Glutamatergic neuron (in vitro differentiated cells): Measurements from ENCODE around the gene NEK11. TPM values are rescaled to one million over a fixed set of nuclear protein-coding genes. Genes with fewer than 3 reads are reported as not detected.

Experiments
- DNase-seq: peaks from one replicate; pipeline ENCODE4 v3.0.0; 2022
- H3K27ac Mint-ChIP-seq: one replicate; pipeline ENCODE4 v1.8.0; 2020; ENCODE audit warnings: mild to moderate bottlenecking, mixed read lengths, inconsistent platforms; ENCODE audit not compliant: unreplicated experiment
- H3K27me3 Mint-ChIP-seq: one replicate; pipeline ENCODE4 v1.8.0; 2020; ENCODE audit warnings: mild to moderate bottlenecking, moderate library complexity, mixed read lengths, inconsistent platforms; ENCODE audit not compliant: unreplicated experiment
- H3K36me3 Mint-ChIP-seq: one replicate; pipeline ENCODE4 v1.8.0; 2020; ENCODE audit warnings: mild to moderate bottlenecking, mixed read lengths, inconsistent platforms; ENCODE audit not compliant: unreplicated experiment
- H3K4me1 Mint-ChIP-seq: one replicate; pipeline ENCODE4 v1.8.0; 2020; ENCODE audit warnings: mild to moderate bottlenecking, low read depth, mixed read lengths, inconsistent platforms; ENCODE audit not compliant: unreplicated experiment
- H3K4me3 Mint-ChIP-seq: one replicate; pipeline ENCODE4 v1.8.0; 2020; ENCODE audit warnings: mild to moderate bottlenecking, mixed read lengths, inconsistent platforms; ENCODE audit not compliant: unreplicated experiment
- H3K9me3 Mint-ChIP-seq: one replicate; pipeline ENCODE4 v1.8.0; 2020; ENCODE audit warnings: mild to moderate bottlenecking, moderate library complexity, mixed read lengths, inconsistent platforms; ENCODE audit not compliant: unreplicated experiment
- total RNA-seq: library from RNA; stranded (reverse); fragmentation: NEBNext Ultra II Directional; extraction: Animal tissue kit (Norgen Biotek cat#: 25700); gene quantifications from one replicate; pipeline ENCODE4 v1.2.1, GENCODE V29; 2021; ENCODE audit not compliant: unreplicated experiment
- TF ChIP-seq, protein P1 (sequence below): fragments of 200-600 bp; sonication (generic); IDR thresholded peaks from one replicate; pipeline ENCODE4 v1.5.0; 2021; ENCODE audit not compliant: partially characterized antibody, unreplicated experiment

NEK11 gene
- total RNA-seq, 1 donor from 2014 or later, result 2.5 TPM

DNA sequence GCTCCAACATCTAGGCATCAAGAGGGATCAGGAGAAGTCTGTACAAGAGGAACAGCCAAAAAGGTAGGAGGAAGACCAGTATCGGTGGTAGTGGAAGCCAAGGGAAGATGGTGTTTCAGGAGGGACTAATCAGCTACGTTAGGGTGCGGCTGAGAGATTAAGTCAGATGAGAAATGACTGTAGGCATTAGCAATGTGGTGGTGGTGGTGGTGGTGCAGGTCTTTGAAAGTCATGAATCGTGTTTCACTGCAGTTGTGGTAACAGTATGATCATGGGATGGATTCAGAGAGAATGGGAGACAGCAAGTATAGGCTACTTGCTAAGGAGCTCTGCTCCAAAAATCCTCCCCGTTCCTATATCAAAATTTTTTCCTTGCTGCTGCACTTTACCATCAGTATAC lies 35.6 kb upstream of the NEK11 start:
- H3K27ac Mint-ChIP-seq, result no peak overlapping the region
- H3K36me3 Mint-ChIP-seq, result no peaks in the 10 kb centered on the region
- H3K9me3 Mint-ChIP-seq, result no peaks in the 10 kb centered on the region
- no peak overlapping the region for H3K4me3 Mint-ChIP-seq
- H3K4me1 Mint-ChIP-seq, result peaks cover 11% of the 10 kb centered on the region
- peaks cover 6% of the 10 kb centered on the region for H3K27me3 Mint-ChIP-seq
- TF ChIP-seq, protein P1, sequence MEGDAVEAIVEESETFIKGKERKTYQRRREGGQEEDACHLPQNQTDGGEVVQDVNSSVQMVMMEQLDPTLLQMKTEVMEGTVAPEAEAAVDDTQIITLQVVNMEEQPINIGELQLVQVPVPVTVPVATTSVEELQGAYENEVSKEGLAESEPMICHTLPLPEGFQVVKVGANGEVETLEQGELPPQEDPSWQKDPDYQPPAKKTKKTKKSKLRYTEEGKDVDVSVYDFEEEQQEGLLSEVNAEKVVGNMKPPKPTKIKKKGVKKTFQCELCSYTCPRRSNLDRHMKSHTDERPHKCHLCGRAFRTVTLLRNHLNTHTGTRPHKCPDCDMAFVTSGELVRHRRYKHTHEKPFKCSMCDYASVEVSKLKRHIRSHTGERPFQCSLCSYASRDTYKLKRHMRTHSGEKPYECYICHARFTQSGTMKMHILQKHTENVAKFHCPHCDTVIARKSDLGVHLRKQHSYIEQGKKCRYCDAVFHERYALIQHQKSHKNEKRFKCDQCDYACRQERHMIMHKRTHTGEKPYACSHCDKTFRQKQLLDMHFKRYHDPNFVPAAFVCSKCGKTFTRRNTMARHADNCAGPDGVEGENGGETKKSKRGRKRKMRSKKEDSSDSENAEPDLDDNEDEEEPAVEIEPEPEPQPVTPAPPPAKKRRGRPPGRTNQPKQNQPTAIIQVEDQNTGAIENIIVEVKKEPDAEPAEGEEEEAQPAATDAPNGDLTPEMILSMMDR, result no peak
- no peak for DNase-seq

DNA sequence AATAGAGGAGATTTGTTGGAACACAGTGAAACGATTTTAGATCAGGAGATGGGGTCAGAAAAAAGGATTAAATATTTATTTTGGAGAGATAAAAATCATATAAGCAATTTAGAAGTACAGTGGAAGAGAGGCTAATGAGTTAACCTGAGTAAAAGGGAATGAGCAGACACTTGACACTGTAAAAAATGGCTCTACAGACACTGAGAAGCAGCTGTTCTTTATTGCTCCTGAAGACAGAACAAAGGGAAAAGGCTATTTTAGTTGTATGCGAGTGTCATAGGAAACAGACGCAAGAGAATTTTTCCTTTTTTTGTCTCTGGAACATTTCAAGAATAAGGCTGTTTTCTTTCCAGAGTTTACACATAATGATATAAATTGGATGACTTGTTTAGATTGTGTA lies 34.3 kb upstream of the NEK11 start:
- peak overlapping the region; percentile 5 for H3K4me3 Mint-ChIP-seq
- no peaks in the 10 kb centered on the region for H3K36me3 Mint-ChIP-seq
- H3K27me3 Mint-ChIP-seq, result peaks cover 6% of the 10 kb centered on the region
- no peak for DNase-seq
- TF ChIP-seq, protein P1, result no peak
- H3K4me1 Mint-ChIP-seq, result peaks cover 11% of the 10 kb centered on the region
- H3K9me3 Mint-ChIP-seq, result no peaks in the 10 kb centered on the region
- H3K27ac Mint-ChIP-seq, result peak overlapping the region; percentile 62

DNA sequence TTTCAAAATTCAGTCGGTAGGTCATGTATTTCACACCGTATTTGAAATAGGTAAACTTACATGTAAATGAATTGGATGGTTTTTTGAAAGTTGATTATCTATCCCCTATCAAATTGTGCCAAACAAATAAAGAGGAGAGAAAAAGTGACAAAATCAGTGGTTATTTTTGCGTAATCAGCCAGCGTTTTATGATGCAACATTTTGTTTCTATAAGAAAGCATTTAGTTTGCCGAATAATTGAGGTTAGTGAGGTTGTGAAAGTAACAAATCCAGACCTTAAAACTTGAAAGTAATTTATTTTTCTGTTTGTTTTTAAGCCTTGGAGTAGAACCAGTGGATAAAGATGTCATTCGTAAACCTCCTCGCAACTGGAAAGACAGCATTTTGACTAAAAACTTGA lies 29.4 kb upstream of the NEK11 start:
- Mint-ChIP-seq H3K9me3 (no peaks in the 10 kb centered on the region), H3K27ac (no peak overlapping the region), H3K4me3 (no peak overlapping the region), H3K27me3 (no peaks in the 10 kb centered on the region), H3K36me3 (no peaks in the 10 kb centered on the region), H3K4me1 (peaks cover 6% of the 10 kb centered on the region)
- TF ChIP-seq, protein P1, result no peak
- no peak for DNase-seq

DNA sequence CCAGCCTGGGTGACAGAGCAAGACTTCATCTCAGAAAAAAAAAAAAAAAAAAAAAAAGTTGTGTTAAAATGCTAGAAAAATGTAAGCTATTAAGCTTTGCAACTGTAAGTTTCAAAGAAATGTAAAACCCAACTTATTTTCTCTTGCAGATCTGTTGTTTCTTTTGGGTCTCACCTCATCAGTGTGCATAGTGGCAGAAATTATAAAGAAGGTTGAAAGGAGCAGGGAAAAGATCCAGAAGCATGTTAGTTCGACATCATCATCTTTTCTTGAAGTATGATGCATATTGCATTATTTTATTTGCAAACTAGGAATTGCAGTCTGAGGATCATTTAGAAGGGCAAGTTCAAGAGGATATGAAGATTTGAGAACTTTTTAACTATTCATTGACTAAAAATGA lies 25.6 kb upstream of the NEK11 start:
- Mint-ChIP-seq H3K27me3 (peaks cover 2% of the 10 kb centered on the region), H3K36me3 (no peaks in the 10 kb centered on the region), H3K27ac (no peak overlapping the region), H3K4me3 (no peak overlapping the region), H3K9me3 (no peaks in the 10 kb centered on the region), H3K4me1 (no peaks in the 10 kb centered on the region)
- TF ChIP-seq, protein P1, result no peak
- DNase-seq, result no peak

DNA sequence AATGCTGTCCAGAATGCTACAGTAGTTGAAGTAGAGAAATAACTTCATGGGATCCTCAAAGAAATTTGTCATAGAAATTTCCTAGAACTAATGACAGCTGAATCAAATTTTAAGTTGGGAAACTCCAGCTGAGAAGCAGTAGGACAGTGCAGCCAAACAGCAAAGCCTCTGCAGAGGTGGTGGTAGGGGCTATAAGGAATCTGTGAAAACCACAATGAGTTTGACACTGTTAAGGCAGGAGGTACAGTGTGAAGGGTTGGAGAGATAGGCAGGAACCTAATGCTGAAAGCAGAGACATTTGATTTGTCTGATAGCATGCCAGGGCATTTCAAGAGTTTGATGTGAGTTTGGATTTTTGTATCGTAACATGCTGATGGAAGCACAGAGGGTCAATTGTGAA lies 22.1 kb upstream of the NEK11 start:
- no peak overlapping the region for H3K4me3 Mint-ChIP-seq
- H3K27ac Mint-ChIP-seq, result no peak overlapping the region
- H3K36me3 Mint-ChIP-seq, result no peaks in the 10 kb centered on the region
- H3K9me3 Mint-ChIP-seq, result no peaks in the 10 kb centered on the region
- TF ChIP-seq, protein P1, result no peak
- H3K27me3 Mint-ChIP-seq, result peaks cover 2% of the 10 kb centered on the region
- no peak for DNase-seq
- H3K4me1 Mint-ChIP-seq, result no peaks in the 10 kb centered on the region
